Memory B cell (primary cell): ENCODE data around the gene TSPAN2.

Experiments used
- ATAC-seq: fragments of 150-1000 bp; cut with Tn5 transposase; 2 replicates; pipeline ENCODE4 v1.10.0; 2021; ENCODE audit warnings: low read depth, mild to moderate bottlenecking, moderate library complexity
- DNase-seq, 2 donors: peaks; one replicate each; pipeline ENCODE4 v3.0.0; 2022; ENCODE audit warnings: low spot score in 2 of 2
- H3K27ac Mint-ChIP-seq: one replicate; pipeline ENCODE4 v1.8.0; 2022; ENCODE audit warnings: mild to moderate bottlenecking, moderate library complexity, mixed read lengths
- H3K27me3 Mint-ChIP-seq: one replicate; pipeline ENCODE4 v1.8.0; 2022; ENCODE audit warnings: mixed read lengths
- H3K36me3 Mint-ChIP-seq: one replicate; pipeline ENCODE4 v1.8.0; 2022; ENCODE audit warnings: mild to moderate bottlenecking, mixed read lengths
- H3K4me1 Mint-ChIP-seq: one replicate; pipeline ENCODE4 v1.8.0; 2022; ENCODE audit warnings: mixed read lengths
- H3K4me3 Mint-ChIP-seq: one replicate; pipeline ENCODE4 v1.8.0; 2022; ENCODE audit warnings: mild to moderate bottlenecking, moderate library complexity, mixed read lengths
- H3K9me3 Mint-ChIP-seq: one replicate; pipeline ENCODE4 v1.8.0; 2022; ENCODE audit warnings: mixed read lengths

Gene TSPAN2

GRCh38 chr1:115076384-115076915 is 12.9 kb downstream of the TSPAN2 start:
- H3K4me3 Mint-ChIP-seq, result no peak overlapping the region
- no peak overlapping the region for H3K27ac Mint-ChIP-seq
- no peak for DNase-seq
- H3K9me3 Mint-ChIP-seq, result no peaks in the 10 kb centered on the region
- no peaks in the 10 kb centered on the region for H3K4me1 Mint-ChIP-seq
- no peaks in the 10 kb centered on the region for H3K36me3 Mint-ChIP-seq
- peaks cover 8% of the 10 kb centered on the region for H3K27me3 Mint-ChIP-seq
- no peak for ATAC-seq

DNA sequence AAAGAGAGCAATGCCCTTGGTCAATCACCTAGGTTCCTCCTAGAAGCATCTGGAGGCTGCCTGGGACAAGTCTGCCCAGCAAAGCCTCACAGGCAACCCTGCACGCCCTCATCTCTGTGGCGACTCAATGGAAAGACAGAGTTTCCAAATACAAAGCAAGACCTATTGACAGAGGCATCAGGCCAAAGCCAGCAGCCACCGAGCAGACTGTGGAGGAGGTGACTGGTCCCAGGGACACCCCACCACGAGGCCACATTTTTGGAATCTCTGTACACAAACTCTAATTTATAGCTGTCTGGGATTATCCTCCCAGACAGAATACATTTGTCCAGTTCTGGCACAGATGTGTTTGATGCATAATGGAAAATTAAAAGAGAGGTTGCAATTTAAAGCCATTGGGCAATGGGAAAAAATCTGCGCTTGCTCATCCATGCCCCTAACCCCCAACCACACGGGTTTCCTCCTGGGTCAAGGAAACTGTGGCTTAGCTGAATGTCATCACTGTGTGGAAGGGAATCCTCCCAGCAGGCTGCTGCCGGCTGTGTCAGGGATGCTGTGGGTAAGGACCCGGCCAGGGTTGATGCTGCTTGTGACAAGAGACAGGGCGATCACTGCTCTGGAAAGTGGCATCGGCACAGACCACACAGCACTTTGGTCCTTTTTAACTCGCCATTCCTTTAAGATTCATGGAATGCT is 14.3 kb downstream of the TSPAN2 start:
- DNase-seq (no peak), ATAC-seq (no peak)
- H3K27ac Mint-ChIP-seq, result no peak overlapping the region
- no peaks in the 10 kb centered on the region for H3K36me3 Mint-ChIP-seq
- H3K4me3 Mint-ChIP-seq, result no peak overlapping the region
- H3K9me3 Mint-ChIP-seq, result no peaks in the 10 kb centered on the region
- H3K27me3 Mint-ChIP-seq, result peaks cover 8% of the 10 kb centered on the region
- H3K4me1 Mint-ChIP-seq, result no peaks in the 10 kb centered on the region

- Mint-ChIP-seq H3K9me3 (no peaks in the 10 kb centered on the region), H3K27ac (peak overlapping the region; percentile 41), H3K4me3 (no peak overlapping the region), H3K36me3 (no peaks in the 10 kb centered on the region), H3K27me3 (peaks cover 8% of the 10 kb centered on the region), H3K4me1 (no peaks in the 10 kb centered on the region)
- DNase-seq (no peak), ATAC-seq (no peak)
Measured at GRCh38 chr1:115073298-115074087, 15.8 kb downstream of the TSPAN2 start.

DNA sequence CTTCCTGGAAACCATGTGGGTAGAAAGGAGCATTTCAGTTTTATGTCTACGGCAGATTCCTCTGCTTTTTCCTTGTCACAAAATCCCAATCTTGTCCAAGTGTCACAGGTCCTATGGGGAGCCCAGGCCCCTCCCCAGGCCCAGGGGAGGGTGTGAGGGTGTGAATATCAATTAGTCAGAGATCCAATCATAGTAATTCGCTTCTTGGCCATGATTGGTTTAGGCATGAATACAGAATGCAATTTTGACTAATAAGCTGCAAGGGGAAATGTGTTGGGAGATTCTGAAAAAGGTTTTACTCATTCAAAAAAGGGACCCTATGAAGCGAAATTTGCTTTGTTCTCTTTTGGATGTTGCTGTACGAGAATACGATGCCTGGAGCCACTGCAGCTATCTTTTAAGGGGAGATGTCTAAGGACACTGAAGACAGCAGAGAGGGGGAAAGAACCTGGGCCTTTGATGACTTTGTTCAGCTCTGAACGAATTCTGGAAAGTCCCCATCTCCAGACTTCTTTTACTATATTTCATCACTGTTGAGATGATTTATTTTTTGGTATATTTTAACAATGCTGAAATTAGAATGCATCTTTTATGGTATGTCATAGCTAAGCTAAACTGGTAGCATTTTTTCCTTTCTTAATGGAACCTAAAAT is 18.2 kb downstream of the TSPAN2 start:
- Mint-ChIP-seq H3K4me3 (no peak overlapping the region), H3K27ac (no peak overlapping the region), H3K4me1 (no peaks in the 10 kb centered on the region), H3K9me3 (no peaks in the 10 kb centered on the region), H3K36me3 (no peaks in the 10 kb centered on the region), H3K27me3 (peaks cover 6% of the 10 kb centered on the region)
- DNase-seq, result no peak
- ATAC-seq, result peak; percentile 34

DNA sequence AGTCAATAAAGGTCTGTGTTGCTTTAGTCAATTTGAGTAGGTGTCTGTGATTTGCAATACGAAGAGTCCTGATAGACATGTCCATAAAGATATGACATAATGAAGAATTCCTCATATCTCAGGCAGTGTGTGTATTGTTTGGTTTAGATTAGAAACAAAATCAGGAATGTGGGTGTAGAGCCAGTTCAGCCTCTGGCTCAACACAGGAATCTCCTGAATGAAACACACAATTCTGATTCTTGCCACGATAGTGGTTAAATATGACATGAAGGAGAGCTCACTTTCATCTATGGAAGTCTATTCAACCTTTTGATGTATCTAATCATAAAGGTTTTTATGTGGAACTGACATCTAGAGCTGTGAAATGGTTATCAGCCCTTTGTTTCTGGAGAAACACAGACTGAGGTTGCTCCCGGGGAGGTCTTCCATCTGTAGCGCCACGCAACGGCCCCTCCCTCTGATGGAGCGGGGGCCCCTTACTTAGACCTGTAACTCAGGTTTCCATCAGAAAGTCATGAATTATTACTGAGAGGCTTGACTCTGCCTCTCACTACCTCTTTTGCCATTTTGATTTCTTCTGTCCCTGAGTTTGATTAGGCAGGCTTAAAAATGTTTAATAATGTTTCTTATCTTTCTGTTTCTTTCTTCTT is 19.5 kb downstream of the TSPAN2 start:
- no peaks in the 10 kb centered on the region for H3K9me3 Mint-ChIP-seq

DNA sequence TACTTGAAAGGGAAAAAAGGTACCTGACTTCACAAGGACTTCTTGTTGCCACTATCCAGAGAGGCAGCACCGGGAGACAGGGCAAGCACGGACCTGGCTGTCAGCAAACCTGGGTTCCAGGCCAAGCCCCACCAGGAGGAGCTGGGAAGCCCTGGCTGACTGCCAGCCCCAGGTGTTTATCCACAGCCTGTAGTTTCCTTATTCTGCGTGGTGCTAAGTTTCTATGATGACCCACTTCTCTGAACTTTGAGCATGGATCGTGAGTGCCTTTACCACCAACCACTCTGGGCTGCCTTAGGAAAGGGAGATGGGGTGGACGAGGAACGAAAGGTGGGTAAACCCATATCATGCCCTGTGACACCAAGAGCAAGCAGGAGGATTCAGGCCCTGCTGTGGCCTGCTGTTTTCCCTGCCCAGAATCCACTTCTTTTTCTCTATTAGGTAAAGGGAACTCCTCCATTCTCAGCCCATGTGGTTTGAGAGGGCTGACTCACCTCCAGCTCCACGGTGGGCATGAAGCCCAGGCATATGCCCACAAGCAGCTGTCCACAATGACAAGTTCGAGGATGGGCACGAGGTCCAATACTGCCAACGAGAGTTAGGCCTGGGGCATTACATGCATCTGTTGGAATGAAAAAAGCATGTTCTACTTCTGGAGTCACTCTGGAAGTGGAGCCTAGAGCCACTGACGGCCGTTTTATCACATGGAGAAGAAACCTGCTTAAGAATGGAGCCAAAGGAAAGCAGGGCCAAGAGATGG is 20.3 kb downstream of the TSPAN2 start:
- no peak overlapping the region for H3K27ac Mint-ChIP-seq
- no peaks in the 10 kb centered on the region for H3K4me1 Mint-ChIP-seq
- H3K9me3 Mint-ChIP-seq, result no peaks in the 10 kb centered on the region

More for the DNA sequence above, 19.5 kb downstream of the TSPAN2 start:
- ATAC-seq, result no peak
- no peaks in the 10 kb centered on the region for H3K27me3 Mint-ChIP-seq
- H3K27ac Mint-ChIP-seq, result no peak overlapping the region
- no peaks in the 10 kb centered on the region for H3K36me3 Mint-ChIP-seq
- no peak overlapping the region for H3K4me3 Mint-ChIP-seq
- DNase-seq, result no peak
- H3K4me1 Mint-ChIP-seq, result no peaks in the 10 kb centered on the region

DNA sequence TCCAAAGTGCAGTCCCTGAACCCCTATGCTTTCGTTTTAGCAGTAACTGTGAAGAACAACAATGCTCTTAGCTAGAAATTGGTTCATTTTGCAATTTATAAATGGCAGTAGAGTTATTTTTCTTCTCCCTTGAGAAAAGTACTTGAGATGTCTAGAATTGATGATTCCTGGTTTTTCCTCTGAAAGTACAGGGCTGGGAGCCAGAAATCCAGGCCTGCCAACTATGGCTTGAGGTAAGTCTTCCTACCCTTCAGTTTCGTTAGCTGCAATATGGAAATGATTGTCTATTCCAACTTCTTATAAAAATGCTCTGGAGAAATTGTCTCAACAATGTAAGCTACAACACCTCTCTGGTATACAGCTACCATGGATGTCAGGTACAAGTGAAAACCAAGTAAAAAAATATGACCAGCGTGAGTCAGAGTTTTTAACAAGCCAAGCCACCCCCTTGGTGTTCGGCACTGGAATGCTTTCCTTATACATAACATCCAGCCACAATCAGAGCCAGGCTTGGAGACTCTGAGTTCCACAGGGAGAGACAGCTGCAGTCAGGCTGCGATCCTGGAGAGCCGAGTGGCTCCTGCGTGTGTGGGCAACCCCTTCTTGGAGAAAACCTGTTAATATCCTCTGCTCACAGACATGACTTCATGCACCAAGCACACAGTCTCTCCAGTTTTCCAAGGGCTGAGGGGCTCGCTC is 22.0 kb downstream of the TSPAN2 start:
- DNase-seq, result no peak
- Mint-ChIP-seq H3K27ac (no peak overlapping the region), H3K4me1 (peaks cover 5% of the 10 kb centered on the region), H3K4me3 (no peak overlapping the region), H3K9me3 (no peaks in the 10 kb centered on the region), H3K36me3 (no peaks in the 10 kb centered on the region), H3K27me3 (no peaks in the 10 kb centered on the region)
- ATAC-seq, result no peak

More for the DNA sequence above, 20.3 kb downstream of the TSPAN2 start:
- no peak for ATAC-seq
- DNase-seq, result no peak
- H3K27me3 Mint-ChIP-seq, result no peaks in the 10 kb centered on the region
- H3K4me3 Mint-ChIP-seq, result no peak overlapping the region
- no peaks in the 10 kb centered on the region for H3K36me3 Mint-ChIP-seq

DNA sequence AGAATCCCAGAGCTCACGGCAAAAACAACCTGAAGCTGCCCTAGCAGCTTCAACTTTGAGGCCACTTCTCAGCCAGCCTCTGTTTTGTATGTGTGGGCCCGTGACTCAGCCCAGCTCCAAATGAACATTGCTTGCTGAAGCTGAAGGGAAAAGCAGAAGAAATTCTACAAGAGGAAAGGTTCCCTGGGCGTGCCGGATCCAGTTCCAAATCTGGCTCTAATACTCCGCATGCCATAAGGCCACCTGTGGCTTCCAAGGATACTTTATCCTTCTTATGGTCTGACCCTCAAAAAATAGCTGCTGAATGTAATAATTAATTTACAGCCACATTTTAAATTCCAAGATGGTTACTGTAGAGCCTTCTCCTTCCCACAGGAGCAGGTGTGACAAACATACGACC is 24.3 kb downstream of the TSPAN2 start:
- Mint-ChIP-seq H3K27me3 (no peaks in the 10 kb centered on the region), H3K4me1 (peaks cover 5% of the 10 kb centered on the region), H3K9me3 (no peaks in the 10 kb centered on the region), H3K27ac (no peak overlapping the region), H3K36me3 (no peaks in the 10 kb centered on the region), H3K4me3 (no peak overlapping the region)
- no peak for ATAC-seq
- DNase-seq, result no peak

- peaks cover 5% of the 10 kb centered on the region for H3K4me1 Mint-ChIP-seq
- no peak overlapping the region for H3K4me3 Mint-ChIP-seq
- no peaks in the 10 kb centered on the region for H3K36me3 Mint-ChIP-seq
- no peaks in the 10 kb centered on the region for H3K27me3 Mint-ChIP-seq
- ATAC-seq (no peak), DNase-seq (no peak)
- no peaks in the 10 kb centered on the region for H3K9me3 Mint-ChIP-seq
- H3K27ac Mint-ChIP-seq, result peak overlapping the region; percentile 89
Measured at GRCh38 chr1:115064461-115064860, 24.8 kb downstream of the TSPAN2 start.

DNA sequence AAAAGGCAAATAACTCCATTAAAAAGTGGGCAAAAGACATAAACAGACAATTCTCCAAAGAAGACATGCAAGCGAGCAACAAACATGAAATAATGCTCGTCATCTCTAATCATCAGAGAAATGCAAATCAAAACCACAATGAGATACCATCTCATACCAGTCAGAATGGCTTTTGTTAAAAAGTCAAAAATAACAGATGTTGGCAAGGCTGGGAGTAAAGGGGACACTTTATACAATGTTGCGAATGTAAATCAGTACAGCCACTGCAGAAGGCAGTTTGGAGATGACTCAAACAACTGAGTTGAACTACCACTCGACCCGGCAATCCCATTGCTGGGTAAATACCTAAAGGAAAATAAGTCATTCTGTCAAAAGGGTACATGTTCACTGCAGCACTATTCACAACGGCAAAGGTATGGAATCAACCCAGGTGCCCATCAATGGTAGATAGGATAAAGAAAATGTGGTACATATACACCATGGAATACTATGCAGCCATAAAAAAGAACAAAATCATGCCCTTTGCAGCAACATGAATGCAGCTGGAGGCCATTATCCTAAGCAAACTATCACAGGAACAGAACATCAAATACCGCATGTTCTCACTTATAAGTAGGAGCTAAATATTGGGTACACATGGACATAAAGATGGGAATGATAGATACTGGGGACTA is 25.9 kb downstream of the TSPAN2 start:
- Mint-ChIP-seq H3K4me1 (peaks cover 5% of the 10 kb centered on the region), H3K27me3 (no peaks in the 10 kb centered on the region), H3K27ac (peak overlapping the region; percentile 89), H3K4me3 (no peak overlapping the region), H3K36me3 (no peaks in the 10 kb centered on the region), H3K9me3 (no peaks in the 10 kb centered on the region)
- DNase-seq (peak in 1 of 2 donors; percentile 8), ATAC-seq (peak; percentile 48)

- Mint-ChIP-seq H3K9me3 (no peaks in the 10 kb centered on the region), H3K27ac (peak overlapping the region; percentile 89), H3K27me3 (no peaks in the 10 kb centered on the region), H3K4me3 (no peak overlapping the region), H3K4me1 (peaks cover 5% of the 10 kb centered on the region), H3K36me3 (no peaks in the 10 kb centered on the region)
- DNase-seq (peak; percentile 53 to 72), ATAC-seq (peak; percentile 97)
Measured at GRCh38 chr1:115062542-115063004, 26.7 kb downstream of the TSPAN2 start.

DNA sequence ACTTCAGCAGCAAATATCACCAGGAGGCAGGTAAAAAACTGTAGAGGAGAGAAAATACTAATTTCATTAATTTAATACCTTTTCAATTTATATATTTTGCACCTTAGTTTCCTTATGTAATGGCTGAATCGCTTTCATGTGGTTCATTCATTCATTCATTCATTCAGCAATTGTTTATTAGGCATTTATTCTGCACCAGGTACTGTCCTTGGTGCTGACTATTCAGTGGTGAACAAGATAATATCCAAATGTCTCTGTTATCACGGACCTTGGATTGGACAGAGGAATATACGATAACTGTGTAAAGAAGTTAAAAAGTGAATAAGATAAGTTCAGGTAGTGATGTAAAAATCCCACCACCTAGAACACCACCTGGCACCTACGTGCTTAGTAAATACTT is 28.8 kb downstream of the TSPAN2 start:
- ATAC-seq, result no peak

More for the DNA sequence above, 28.8 kb downstream of the TSPAN2 start:
- H3K36me3 Mint-ChIP-seq, result no peaks in the 10 kb centered on the region
- no peaks in the 10 kb centered on the region for H3K27me3 Mint-ChIP-seq
- H3K4me3 Mint-ChIP-seq, result no peak overlapping the region
- no peaks in the 10 kb centered on the region for H3K9me3 Mint-ChIP-seq
- peaks cover 5% of the 10 kb centered on the region for H3K4me1 Mint-ChIP-seq
- no peak for DNase-seq
- peak overlapping the region; percentile 14 for H3K27ac Mint-ChIP-seq
